Mesenteric fat pad (tissue), 1 donor: Measurements from ENCODE around the gene FOXC1. TPM values are rescaled to one million over a fixed set of nuclear protein-coding genes. Genes with fewer than 3 reads are reported as not detected.

ENCODE experiments used
- DNase-seq: peaks from one replicate; pipeline ENCODE4 v3.0.0-alpha.2; 2020; ENCODE audit warnings: low spot score
- total RNA-seq: library from RNA; stranded (reverse); fragmentation: NEBNext Ultra II Directional; extraction: Animal tissue kit (Norgen Biotek cat#: 25700); gene quantifications from one replicate; pipeline ENCODE4 v1.2.1, GENCODE V29; 2021
- donor health status: DM: yes; HTN: yes; CAD: no.

FOXC1 gene
- total RNA-seq, 1 donor from 2014 or later, result 7.6 TPM

GRCh38 chr6:1611572-1612298 is 2.0 kb downstream of the FOXC1 start:
- no peak for DNase-seq

- no peak for DNase-seq
Observed at GRCh38 chr6:1612299-1612973, 2.7 kb downstream of the FOXC1 start.

GRCh38 chr6:1612974-1613306 is 3.2 kb downstream of the FOXC1 start:
- no peak for DNase-seq

GRCh38 chr6:1613346-1613687 is 3.6 kb downstream of the FOXC1 start:
- no peak for DNase-seq

DNA sequence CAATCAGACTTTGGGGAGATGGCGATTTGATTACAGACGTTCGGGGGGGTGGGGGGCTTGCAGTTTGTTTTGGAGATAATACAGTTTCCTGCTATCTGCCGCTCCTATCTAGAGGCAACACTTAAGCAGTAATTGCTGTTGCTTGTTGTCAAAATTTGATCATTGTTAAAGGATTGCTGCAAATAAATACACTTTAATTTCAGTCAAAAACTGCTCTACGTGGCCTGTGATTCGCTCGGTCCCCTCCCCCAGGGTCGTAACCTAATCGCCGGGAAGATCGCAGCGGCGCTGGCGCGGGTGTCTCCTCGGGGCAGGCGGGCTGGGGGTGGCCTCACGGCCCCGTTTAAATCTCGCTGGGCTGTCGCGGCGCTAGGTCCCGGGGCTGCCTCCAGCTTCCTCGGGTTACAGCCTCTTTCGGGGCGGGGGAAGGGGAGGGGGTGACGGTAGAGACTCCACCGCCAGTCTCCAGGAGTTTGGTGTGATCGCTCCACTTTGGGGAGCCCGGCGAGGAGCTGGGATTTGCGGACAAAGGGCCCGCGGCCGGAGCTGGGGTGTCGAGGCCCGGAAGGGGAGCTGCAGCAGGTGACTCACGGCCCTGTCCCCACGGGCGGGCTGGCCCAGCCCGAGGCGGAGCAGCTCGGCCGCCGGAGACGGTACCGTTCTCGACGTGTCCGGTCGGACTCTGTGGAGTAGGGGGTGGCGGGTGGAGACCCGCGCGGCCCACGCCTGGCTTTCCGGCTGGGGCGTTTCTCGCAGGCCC is 4.2 kb downstream of the FOXC1 start:
- DNase-seq, result no peak

- no peak for DNase-seq
Observed at GRCh38 chr6:1614448-1615150, 4.9 kb downstream of the FOXC1 start.

- no peak for DNase-seq
Observed at GRCh38 chr6:1615151-1615852, 5.6 kb downstream of the FOXC1 start.

- DNase-seq, result no peak
Observed at GRCh38 chr6:1615853-1616420, 6.2 kb downstream of the FOXC1 start.

- DNase-seq, result no peak
Observed at GRCh38 chr6:1616701-1617463, 7.2 kb downstream of the FOXC1 start.

DNA sequence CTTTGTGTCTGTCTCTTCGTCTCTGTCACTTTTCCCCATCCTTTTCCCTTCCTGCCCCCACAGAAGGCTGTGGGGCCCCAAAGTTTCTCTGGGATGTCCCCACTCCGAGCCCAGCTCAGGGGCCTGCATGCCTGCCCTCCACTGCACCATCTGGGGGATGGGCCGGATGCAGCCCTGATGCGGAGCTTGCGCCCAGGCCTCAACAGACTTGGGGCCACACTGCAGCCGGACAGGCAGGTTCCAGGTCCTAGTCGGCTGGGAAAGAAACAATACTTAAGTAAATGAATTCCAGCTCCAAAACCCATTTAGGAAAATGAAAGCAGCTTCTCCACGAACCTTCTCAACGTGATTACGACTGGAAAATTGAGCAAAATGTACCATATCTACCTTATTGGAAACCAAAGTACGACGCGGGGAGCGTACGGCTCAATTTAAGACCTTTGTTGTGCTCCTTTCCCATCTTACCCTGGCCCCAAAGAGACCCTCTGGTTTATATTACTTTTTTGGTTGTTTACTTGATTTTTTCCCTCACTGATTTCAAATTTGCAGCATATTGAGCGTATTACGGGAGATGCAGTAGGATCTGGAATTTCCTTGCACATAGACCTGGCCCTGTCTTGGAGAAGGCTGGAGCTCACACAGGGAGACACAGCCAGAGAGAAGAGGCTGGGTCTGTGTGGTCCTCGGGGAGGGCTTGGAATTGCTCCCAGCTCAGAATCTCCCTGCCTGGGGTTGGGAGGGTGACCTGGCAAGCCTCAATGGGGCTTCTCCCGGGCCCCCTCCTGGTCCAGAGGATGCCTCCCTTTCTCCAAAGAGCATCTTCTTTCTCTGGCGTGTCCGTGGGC is 8.0 kb downstream of the FOXC1 start:
- no peak for DNase-seq

- DNase-seq, result no peak
Observed at GRCh38 chr6:1618311-1619097, 8.8 kb downstream of the FOXC1 start.

DNA sequence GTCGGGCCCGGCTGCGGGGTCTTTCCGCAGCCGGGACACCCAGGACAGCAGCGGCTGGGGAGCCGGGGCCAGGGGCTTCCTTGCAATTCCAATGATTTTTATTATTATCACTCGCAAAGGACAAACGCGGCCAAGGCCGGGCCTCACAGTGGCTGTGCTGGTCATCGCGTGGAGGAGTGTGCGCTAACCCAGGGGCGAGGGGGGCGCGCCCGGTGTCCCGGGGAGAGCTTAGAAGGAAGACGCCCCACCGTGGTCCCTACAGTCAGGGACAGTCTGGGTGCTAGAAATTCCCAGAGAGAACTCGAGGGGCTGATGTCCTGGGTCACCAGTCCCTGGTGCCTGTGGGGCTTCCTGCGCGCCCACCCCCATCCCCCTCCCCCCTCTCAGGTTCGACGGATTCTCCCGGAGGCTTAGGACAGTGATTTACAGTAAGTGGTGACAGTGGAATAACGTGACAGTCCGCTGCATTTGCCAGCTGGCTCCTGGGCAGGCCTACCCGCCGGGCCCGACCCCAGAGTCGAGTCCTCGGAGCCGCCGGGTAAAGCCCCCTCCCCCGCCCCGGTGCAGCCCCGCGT is 9.5 kb downstream of the FOXC1 start:
- no peak for DNase-seq

DNA sequence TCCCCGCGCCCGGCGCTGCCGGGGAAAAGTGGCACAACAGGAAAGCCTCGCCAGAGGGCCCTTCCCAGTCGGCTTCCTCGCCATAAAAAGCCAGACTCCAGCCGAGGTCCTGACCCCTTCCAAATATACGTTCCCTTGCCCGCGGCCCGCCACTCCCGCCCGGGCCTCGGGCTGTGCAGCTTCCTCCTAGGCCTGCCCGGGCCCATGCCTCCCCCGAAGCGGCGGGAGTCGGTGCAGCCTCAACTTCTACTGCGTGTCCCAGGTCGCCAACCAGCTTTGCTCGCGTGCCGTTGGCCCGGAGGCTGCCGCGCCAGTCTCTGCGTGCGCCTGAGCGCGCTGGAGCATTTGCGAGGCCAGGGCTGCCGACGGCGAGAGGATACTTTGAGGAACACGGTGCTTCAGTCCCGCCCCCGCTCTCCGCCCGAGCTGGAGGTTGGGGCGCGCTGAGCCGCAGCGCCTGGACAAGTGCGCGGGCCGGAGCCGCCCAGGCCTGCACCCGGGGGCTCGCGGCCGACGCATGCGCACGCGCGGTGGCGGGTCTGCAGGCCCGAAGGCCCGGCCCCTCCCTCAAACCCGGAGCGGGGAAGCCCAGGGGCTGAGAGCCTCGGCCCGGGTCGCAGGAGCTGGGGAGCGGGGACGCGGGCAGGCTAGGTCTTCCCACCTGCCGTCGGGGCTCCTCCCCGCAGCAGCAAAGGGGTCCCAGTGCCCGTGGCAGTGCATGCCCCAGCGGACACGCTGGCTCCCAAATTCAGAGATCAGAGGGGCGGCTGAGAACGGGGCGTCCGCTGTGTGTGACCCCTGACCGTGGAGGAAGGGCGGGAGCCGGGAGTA is 10.2 kb downstream of the FOXC1 start:
- DNase-seq, result no peak

DNA sequence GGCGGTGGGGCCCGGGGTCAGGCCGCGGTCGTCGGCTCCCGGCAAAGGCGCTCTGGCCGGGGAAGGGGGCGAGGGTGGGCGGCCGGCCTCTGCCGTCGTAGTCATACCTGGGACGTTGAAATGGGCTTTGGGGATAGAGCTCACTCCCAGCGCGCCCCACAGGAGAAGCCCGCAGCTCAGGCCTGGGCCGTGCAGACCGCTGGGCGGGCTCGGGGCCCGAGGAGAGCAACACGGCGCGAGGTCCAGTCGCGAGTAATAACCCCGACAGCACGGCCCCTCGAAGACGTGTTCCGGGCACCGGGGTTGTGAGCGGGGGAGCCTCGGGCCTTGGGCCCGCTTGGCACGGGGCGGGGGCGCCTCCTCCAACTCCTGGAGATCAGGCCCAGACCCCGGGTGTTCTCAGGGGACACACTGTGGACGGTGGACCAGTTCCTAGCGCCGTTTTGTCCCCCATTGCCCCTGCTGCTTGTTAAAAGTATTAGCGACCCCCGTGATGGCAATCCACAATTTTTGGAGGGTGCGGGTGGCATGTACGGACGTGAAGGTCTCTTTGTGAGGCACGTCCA is 10.9 kb downstream of the FOXC1 start:
- no peak for DNase-seq

DNA sequence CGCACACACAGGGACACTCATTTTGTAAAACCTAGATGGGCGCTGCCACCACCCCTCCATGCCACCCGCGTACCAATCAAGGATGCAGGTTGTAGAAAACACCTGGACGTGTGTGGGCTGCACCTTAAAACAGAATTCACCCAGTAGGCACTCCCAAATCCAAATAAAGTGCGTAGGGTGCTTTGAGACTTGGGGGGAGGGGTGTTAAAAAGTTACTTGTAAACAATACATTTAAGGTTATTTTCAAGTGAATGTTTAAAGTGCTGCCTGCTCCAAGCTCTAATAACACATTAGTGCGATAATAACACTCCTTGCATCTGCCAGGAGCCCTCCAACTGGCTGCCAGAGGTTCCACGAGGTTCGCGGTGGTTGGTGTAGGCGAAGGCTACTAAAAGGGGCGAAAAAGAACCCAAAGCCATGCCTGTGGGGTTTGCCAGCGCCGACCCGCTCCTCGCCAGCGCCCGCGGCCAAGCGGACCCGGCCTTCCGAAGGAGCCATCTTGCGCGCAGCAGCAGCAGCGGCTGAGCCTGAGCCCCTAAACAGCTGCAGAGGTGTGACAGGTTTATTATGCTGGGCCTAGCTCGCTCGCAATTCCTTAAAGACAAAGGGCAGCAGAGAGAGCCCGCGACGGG is 11.5 kb downstream of the FOXC1 start:
- no peak for DNase-seq

DNA sequence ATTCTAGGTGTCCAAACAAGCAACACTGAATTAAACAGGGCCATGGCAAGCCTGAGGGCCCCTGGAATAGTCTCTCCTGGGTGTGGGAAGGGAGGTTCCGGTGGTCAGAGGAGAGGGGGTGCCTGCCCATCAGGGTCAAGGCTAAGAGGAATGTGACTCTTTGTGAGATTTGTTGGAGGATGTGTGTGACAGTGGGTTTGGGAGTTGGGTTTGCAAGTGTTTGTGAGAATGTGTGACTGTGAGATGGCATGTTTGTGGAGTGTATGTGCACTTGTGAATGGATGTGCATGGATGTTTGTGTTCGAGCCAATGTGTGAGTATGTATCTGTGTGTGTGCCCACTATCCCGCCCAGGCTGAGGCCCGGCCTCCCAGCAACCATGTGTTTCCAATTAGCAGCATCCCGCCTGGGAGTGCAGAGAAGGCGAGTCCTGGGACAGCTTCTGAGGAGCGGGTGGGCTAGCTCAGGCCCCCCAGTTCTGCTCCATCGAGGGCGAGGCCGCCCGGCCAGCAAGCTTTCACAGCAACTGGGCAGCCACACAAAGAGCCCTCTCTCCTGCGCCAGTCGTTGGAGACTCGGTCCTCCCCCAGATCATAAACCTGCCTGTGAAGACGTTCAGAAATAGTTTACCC is 12.6 kb downstream of the FOXC1 start:
- no peak for DNase-seq
